OCI-LY1 (cell line): ENCODE measurements around the gene ARL8B.

ENCODE experiments used
- H2AFZ ChIP-seq: fragments of 200-600 bp; sonication (generic), shearing (Covaris generic); 2 replicates; pipeline ENCODE4 v1.6.0; 2014; ENCODE audit warnings: antibody characterized with exemption, mild to moderate bottlenecking, low read length
- H3F3A ChIP-seq: fragments of 200-600 bp; sonication (generic), shearing (Covaris generic); 2 replicates; pipeline ENCODE4 v1.6.0; 2014; ENCODE audit warnings: mild to moderate bottlenecking, antibody characterized with exemption, low read length, moderate library complexity; ENCODE audit not compliant: insufficient read depth
- H3K27ac ChIP-seq: fragments of 200-600 bp; sonication (generic); 2 replicates; pipeline ENCODE4 v1.5.1; 2014; ENCODE audit warnings: low read length, mixed run types, mild to moderate bottlenecking, low read depth; ENCODE audit not compliant: poor library complexity, severe bottlenecking
- H3K27me3 ChIP-seq: fragments of 200-600 bp; sonication (generic); 2 replicates; pipeline ENCODE4 v1.6.0; 2014; ENCODE audit warnings: antibody characterized with exemption, mild to moderate bottlenecking, low read length, moderate library complexity; ENCODE audit not compliant: insufficient read depth
- H3K36me3 ChIP-seq: fragments of 200-600 bp; sonication (generic); 2 replicates; pipeline ENCODE4 v1.6.1; 2014; ENCODE audit warnings: mild to moderate bottlenecking, antibody characterized with exemption, low read length, moderate library complexity, mixed read lengths; ENCODE audit not compliant: insufficient read depth
- H3K4me1 ChIP-seq: fragments of 200-600 bp; sonication (generic); 2 replicates; pipeline ENCODE4 v1.5.1; 2014; ENCODE audit warnings: mild to moderate bottlenecking, low read length, moderate library complexity; ENCODE audit not compliant: insufficient read depth, severe bottlenecking
- H3K4me2 ChIP-seq: fragments of 200-600 bp; sonication (generic), shearing (Covaris generic); 2 replicates; pipeline ENCODE4 v1.6.1; 2014; ENCODE audit warnings: low read length
- H3K4me3 ChIP-seq: fragments of 200-600 bp; sonication (generic); 2 replicates; pipeline ENCODE4 v1.5.1; 2014; ENCODE audit warnings: low read length, low read depth, mild to moderate bottlenecking, mixed read lengths; ENCODE audit not compliant: poor library complexity, severe bottlenecking
- H3K79me2 ChIP-seq: fragments of 200-600 bp; shearing (Covaris generic); 2 replicates; pipeline ENCODE4 v1.6.1; 2016; ENCODE audit warnings: mixed run types, low read length, mixed read lengths; ENCODE audit not compliant: insufficient read depth
- H3K9ac ChIP-seq: fragments of 200-600 bp; sonication (generic), shearing (Covaris generic); 2 replicates; pipeline ENCODE4 v1.6.1; 2014; ENCODE audit warnings: mild to moderate bottlenecking, low read length, mixed read lengths
- H3K9me2 ChIP-seq: fragments of 200-600 bp; sonication (generic), shearing (Covaris generic); 2 replicates; pipeline ENCODE4 v1.6.1; 2014; ENCODE audit warnings: low read depth, mild to moderate bottlenecking, low read length, mixed read lengths
- H3K9me3 ChIP-seq: fragments of 200-600 bp; shearing (Covaris generic); 2 replicates; pipeline ENCODE4 v1.6.1; 2014; ENCODE audit warnings: low read length, mixed read lengths
- H4K20me1 ChIP-seq: fragments of 200-600 bp; sonication (generic), shearing (Covaris generic); 2 replicates; pipeline ENCODE4 v1.6.0; 2016; ENCODE audit warnings: mild to moderate bottlenecking, low read length; ENCODE audit not compliant: insufficient read depth
- CTCF ChIP-seq: fragments of 200-600 bp; sonication (generic), shearing (Covaris generic); IDR thresholded peaks from 2 replicates; pipeline ENCODE4 v1.5.1; 2017; ENCODE audit warnings: mild to moderate bottlenecking, antibody characterized with exemption, low read length, moderate library complexity, mixed read lengths
- EZH2 ChIP-seq: fragments of 200-600 bp; sonication (generic), shearing (Covaris generic); IDR thresholded peaks from 2 replicates; pipeline ENCODE4 v1.8.0; 2017; ENCODE audit warnings: borderline replicate concordance, mixed run types, mild to moderate bottlenecking, antibody characterized with exemption, low read length, moderate library complexity, mixed read lengths

Gene ARL8B

GRCh38 chr3:5192571-5193365, 70.7 kb downstream of the ARL8B start:
- Histone ChIP-seq H3K4me1 (peaks cover 76% of the 10 kb centered on the region), H3K27ac (peak overlapping the region; percentile 94), H3K79me2 (peaks cover 74% of the 10 kb centered on the region), H3K4me3 (peak overlapping the region; percentile 99), H3K9me2 (no peaks in the 10 kb centered on the region), H3K4me2 (peak overlapping the region; percentile 76), H3K9me3 (no peaks in the 10 kb centered on the region), H4K20me1 (no peaks in the 10 kb centered on the region), H3F3A (peaks cover 11% of the 10 kb centered on the region), H3K9ac (peak overlapping the region; percentile 53), H3K27me3 (no peaks in the 10 kb centered on the region), H3K36me3 (peaks cover 28% of the 10 kb centered on the region; the same call in 1 of the 2 replicates), H2AFZ (no peak overlapping the region)
- TF ChIP-seq EZH2 (no peak), CTCF (no peak)

DNA sequence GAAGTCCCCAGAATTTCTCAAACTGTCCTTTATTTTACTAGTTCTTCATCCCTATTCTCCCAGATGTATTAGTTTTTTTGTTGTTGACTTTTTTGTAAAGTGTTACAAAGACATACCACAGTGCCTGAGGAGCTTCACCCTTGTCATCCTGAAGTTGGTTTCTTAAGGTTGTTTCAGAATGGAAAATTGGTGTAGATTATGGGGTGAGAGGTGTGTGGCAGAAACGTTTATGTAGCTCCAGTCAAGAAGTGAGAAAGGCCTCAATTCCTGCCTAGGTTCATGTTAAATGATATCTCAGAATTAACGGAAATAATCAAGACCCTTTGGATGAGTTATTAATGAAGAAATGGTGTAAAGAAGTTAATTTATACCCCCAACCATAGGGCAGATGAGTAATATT, 72.2 kb downstream of the ARL8B start:
- H3K9ac ChIP-seq: peak overlapping the region; percentile 16; the same call in 1 of the 2 replicates
- no peaks in the 10 kb centered on the region for H3K9me3 ChIP-seq
- H3K4me1 ChIP-seq: peaks cover 92% of the 10 kb centered on the region
- H3K4me2 ChIP-seq: peak overlapping the region; percentile 48; the same call in 1 of the 2 replicates
- H3K79me2 ChIP-seq: peaks cover 69% of the 10 kb centered on the region
- H3K27me3 ChIP-seq: no peaks in the 10 kb centered on the region
- peak overlapping the region; percentile 94 for H3K27ac ChIP-seq
- peak overlapping the region; percentile 10 for H3K4me3 ChIP-seq
- peaks cover 11% of the 10 kb centered on the region for H3F3A ChIP-seq
- H3K36me3 ChIP-seq: peaks cover 38% of the 10 kb centered on the region; the same call in 1 of the 2 replicates
- no peak for TF ChIP-seq CTCF
- no peak for TF ChIP-seq EZH2
- no peak overlapping the region for H2AFZ ChIP-seq
- no peaks in the 10 kb centered on the region for H4K20me1 ChIP-seq
- H3K9me2 ChIP-seq: no peaks in the 10 kb centered on the region

DNA sequence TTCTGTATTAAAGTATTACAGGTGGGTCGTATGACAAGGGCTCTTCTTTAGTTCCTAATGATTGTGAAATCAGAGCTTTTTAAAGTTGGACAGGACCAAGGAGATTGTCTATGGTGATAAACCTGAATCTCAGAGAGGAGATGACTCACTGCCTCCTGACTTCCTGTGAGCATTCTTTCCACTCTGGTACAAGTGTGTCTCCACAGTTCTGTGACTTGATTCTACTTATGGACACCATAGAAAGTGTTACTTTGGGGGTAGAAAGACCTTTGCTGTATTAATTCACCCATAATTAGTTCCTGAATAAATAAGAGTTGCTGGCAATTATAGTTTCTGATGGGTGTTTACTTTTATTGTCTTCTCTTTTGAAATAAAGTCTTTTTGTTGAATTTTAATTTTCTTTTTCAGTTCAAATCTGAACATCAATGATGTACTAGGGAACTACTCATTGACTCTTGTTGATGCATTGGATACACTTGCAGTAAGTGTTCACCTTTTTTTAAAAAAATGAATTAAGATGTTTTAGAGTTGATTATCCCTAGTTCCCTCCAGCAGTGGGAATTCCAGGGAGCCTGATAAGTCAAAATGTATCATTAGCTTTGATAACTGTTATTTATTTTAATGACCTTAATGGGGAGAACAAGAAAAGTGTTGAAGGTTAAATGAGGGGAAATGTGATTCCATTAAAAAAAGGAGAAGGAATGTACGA, 72.9 kb downstream of the ARL8B start:
- Histone ChIP-seq H3K27me3 (no peaks in the 10 kb centered on the region), H2AFZ (no peak overlapping the region), H3K9me2 (no peaks in the 10 kb centered on the region), H3K4me2 (peak overlapping the region; percentile 48; the same call in 1 of the 2 replicates), H3K36me3 (peaks cover 44% of the 10 kb centered on the region; the same call in 1 of the 2 replicates), H3K4me3 (peak overlapping the region; percentile 10), H3K9ac (peak overlapping the region; percentile 16; the same call in 1 of the 2 replicates), H3K4me1 (peaks cover 95% of the 10 kb centered on the region), H3K27ac (peak overlapping the region; percentile 94), H4K20me1 (no peaks in the 10 kb centered on the region), H3K79me2 (peaks cover 63% of the 10 kb centered on the region), H3F3A (peaks cover 11% of the 10 kb centered on the region), H3K9me3 (no peaks in the 10 kb centered on the region)
- TF ChIP-seq EZH2 (no peak), CTCF (no peak)
